Breast epithelium (tissue), 3 donors: ENCODE results near the gene DLG4.

Experiments used
- POLR2A ChIP-seq: fragments of 450-650 bp; IDR thresholded peaks from one replicate; pipeline ENCODE4 v1.6.1; 2016; ENCODE audit warnings: antibody characterized with exemption, mild to moderate bottlenecking, moderate library complexity
- TF ChIP-seq, protein P1 (sequence below), 3 donors: fragments of 450-650 bp; IDR thresholded peaks; one replicate each; pipeline ENCODE4 v1.5.1; 2016 to 2017; ENCODE audit warnings: antibody characterized with exemption in 3 of 3, mild to moderate bottlenecking in 3 of 3, moderate library complexity in 3 of 3

DNA sequence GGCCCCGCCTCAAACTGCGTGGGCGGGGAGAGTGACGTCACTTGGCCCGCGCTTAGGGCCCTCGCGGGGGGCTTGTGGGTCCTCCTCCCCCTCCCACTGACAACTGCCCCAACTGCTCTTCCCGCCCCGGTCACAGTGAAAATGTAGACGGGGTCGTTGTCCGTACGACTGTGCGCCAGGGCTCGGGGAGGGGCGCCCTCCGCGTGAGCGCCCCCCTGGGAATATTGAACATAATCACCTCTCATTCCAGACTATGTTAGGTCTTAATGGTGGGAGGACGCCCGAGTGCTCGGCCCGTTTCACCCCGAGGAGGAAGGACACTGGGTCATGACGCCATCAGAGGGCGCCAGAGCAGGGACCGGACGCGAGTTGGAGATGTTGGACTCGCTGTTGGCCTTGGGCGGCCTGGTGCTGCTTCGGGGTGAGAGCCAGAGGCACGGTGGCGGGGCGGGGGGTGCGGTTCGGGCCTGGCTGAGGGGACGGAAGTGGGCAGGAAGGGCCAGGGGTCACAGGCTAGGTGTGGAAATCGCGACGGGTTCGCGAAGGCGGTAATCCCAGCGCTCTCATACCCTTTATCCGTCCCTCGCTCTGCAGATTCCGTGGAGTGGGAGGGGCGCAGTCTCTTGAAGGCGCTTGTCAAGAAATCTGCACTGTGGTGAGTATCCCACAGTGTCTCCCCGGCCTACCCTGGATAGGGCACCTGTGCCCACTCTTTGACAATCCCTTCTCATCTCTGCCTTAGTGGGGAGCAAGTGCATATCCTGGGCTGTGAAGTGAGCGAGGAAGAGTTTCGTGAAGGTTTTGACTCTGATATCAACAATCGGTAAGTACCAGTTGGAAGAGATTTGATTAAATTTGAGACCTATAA lies 32.8 kb upstream of the DLG4 start, which contains the start of gene ELP5:
- TF ChIP-seq, protein P1, sequence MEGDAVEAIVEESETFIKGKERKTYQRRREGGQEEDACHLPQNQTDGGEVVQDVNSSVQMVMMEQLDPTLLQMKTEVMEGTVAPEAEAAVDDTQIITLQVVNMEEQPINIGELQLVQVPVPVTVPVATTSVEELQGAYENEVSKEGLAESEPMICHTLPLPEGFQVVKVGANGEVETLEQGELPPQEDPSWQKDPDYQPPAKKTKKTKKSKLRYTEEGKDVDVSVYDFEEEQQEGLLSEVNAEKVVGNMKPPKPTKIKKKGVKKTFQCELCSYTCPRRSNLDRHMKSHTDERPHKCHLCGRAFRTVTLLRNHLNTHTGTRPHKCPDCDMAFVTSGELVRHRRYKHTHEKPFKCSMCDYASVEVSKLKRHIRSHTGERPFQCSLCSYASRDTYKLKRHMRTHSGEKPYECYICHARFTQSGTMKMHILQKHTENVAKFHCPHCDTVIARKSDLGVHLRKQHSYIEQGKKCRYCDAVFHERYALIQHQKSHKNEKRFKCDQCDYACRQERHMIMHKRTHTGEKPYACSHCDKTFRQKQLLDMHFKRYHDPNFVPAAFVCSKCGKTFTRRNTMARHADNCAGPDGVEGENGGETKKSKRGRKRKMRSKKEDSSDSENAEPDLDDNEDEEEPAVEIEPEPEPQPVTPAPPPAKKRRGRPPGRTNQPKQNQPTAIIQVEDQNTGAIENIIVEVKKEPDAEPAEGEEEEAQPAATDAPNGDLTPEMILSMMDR (IDR thresholded peaks at IDR 0.05) = peak; percentile 7 to 44 (median 34)
- peak; percentile 25 for TF ChIP-seq POLR2A
